Kidney capillary endothelial cell (primary cell): Measurements from ENCODE around the gene EMSY.

Experiments used
- DNase-seq: peaks from one replicate; pipeline ENCODE4 v3.0.0-alpha.2; 2018; ENCODE audit warnings: low spot score

EMSY gene

DNA sequence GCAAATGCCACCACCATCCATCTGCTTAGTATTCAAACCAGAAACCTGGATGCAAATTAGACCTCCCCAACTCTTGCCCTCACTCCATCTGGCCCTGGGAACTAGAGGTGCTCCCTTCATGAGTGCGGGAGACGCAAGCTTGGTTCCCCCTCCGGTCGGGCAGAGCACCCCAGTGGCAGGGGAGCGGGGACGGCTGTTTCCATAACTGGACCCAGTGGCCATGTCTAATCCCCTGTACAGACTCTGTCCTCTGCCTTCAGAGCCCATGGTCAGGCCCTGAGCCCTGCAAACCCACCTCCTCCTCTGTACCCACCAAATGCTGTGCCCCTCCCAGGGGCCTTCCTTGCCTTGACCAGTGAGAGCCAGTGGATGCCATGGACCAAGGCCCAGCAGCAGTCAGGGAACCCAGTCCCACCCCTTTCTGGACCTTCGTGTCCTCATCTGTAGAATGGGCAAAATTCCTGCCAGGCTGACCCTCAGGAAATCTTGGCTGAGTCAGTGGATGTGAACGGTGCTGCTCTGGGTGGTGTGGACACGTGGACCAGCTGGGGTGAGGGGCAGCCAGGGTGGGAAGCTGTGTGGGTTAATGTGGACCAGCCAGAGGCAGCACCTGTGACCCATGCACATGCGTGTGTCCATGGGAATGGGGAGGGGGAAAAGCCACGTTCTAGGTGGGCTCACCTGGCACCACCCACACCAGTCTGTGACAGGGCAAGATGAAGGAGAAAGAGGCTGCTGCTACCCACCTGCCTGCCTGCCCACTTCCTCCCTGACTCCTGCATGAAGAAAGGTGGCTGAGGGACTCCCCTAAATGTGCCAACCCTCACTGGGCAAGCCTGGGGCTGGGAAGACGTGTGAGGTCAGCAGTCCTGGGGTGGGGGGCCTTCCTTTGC is 153.0 kb downstream of the EMSY start:
- no peak for DNase-seq

DNA sequence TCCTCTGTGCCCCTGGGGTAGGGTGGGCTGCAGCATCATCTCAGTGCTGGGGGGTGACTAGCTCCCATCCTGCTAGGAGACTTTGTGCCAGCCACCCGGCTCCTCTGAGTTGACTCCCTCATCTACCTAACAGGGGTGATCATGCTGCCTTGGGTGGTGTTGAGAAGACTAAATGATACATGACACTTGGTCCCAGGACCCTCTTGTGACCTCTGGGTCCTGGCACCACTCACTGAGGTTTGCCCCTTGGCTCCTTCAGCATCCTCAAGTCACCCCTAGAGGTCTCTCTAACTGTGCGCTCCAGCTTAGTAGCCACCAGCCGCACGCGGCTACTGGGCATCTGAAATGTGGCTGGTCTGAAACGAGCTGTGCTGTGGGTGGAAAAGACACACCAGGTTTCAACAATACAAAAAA is 153.6 kb downstream of the EMSY start:
- DNase-seq: peak; percentile 55

DNA sequence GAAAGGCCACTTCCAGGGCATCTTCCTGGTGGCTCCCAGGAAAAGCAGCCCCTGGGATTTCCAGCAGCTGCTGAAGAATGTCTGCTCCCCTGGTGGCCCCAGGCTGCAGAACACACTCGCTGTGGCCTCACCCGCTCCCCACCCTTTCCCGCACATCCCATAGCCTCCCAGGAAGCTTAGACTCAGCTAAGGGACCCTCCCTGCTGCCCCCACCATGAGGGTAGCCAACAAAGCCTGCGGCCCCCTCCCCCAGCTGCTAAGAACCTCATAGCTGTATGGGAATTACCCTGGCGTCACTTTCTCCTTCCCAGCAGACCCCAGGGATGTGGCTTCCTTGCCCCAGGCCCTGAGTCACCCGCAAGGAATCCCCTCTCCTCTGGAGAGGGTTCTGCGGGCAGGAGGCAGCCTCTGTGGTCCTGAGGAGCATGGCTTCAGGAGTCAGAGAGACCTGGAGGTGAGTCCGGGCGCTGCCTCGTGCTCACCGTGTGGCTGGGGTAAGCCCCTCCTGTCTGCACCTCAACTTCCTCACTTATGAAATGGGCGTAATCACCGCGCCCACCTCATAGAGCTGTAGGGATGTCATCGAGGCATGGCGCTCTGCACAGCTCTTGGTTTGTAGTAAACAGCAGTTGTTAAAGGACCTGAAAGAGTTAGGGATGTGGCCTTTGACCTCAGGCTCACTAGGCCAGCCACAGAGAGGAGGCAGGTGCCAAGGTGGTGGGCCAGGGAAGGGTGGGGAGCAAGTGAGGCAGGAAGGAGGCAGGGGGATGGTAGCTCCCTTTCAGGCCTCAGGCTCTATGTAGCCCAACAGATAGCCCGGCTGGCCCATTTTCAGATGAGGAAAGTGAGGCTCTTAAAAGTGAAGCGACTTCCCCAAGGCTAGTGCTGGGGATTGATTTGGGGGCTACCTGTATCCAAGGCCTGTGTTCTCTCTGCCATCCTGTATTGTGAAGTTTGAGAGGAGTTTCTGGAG is 154.5 kb downstream of the EMSY start:
- DNase-seq: no peak

DNA sequence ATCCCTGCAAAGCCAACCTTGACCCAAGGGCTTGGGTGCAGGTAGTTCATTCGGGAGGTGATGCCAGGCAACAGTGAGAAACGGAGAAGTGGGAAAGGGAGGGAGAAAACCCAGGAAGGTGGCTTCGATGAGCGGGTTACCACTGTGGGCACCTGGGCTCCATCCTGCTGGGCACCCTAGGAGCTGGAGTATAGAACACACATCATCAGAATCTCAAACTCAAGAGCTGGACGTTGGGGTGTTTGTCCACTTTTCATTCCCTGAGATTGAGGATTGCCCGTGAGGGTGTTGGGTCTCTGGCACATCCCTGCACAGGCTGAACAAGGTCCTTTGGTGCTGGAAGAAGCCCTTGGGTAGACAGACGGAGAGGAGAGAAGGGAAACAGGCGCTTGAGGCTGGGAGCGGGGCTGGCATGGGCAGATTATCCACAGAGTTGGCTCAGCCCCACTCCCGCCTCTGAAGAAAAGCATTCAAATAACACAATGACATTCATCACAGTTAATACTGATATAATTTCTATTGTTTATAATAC is 155.4 kb downstream of the EMSY start:
- DNase-seq: no peak

DNA sequence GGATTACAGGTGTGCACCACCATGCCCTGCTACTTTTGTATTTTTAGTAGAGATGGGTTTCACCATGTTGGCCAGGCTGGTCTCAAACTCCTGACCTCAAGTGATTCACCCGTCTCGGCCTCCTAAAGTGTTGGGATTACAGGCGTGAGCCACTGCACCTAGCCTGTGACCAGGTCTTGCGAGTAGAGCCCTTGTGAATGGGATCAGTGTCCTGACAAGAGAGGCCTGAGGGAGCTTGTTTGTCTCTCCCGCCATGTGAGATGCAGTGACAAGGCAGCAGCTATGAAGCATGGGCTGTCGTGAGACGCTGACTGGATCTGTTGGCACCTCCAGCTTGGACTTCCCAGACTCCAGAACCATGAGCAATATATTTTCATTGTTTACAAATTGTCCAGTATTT is 156.5 kb downstream of the EMSY start:
- DNase-seq: no peak

DNA sequence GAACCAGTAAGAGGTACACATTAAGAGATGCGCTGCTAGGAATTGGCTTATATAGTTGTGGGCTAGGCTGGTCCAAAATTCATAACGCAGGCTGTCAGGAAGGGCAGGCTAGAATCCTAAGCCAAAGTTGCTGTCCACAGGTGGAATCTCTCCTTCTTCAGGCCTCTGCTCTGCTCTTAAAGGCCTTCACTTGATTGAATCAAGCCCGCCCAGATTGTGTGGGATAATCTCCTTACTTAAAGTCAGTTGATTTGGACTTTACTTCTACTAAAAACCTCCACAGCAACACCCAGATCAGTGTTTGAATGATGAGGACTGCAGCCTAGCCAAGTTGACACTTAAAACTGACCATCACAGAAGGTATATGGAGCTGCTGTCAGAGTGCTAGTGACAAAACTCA is 156.9 kb downstream of the EMSY start:
- DNase-seq: no peak

DNA sequence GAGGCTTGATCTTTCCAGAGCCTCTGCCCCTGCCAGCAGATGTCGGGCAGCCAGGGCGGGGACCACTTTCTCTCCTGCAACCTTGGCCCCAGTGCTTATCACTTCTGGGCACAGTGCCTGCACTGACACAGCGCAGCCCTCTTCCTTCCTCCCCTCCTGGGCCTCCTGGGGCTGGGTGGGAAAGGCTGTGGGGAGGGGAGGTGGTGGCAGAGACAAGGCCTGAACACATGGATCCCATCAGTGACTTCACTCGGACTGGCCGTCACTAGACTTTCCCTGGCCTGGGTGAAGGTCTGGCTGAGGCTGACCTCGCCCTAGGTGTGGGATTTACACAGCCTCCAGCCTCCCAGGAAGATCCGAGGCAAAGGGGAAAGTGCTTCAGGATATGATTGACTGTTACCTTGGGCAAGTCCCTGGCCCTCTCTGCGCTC is 157.6 kb downstream of the EMSY start:
- DNase-seq: no peak
